ENCODE data around the gene ALDH1L1.
A peak's percentile ranks its signal among the peaks of the same experiment; 100 is the strongest.

Gene ALDH1L1

GRCh38 chr3:126197854-126198584 lies 17.6 kb upstream of the ALDH1L1 start:
- TF ChIP-seq CTCF (conservative IDR thresholded peaks at IDR 0.05; ENCODE audit: low read length), result peak; percentile 87
- peak; percentile 62 for DNase-seq (ENCODE audit: low read depth)
- H3K4me3 ChIP-seq (ENCODE audit: low read length), result no peak overlapping the region

- no peak for DNase-seq (ENCODE audit: low read depth)
- H3K4me3 ChIP-seq (ENCODE audit: low read length), result no peak overlapping the region
- no peak for TF ChIP-seq CTCF (conservative IDR thresholded peaks at IDR 0.05; ENCODE audit: low read length)
Measured at GRCh38 chr3:126197343-126197742, 17.0 kb upstream of the ALDH1L1 start.

GRCh38 chr3:126194713-126195305 lies 14.4 kb upstream of the ALDH1L1 start:
- DNase-seq (ENCODE audit: low read depth), result no peak

GRCh38 chr3:126191246-126191645 lies 10.9 kb upstream of the ALDH1L1 start:
- no peak overlapping the region for H3K4me3 ChIP-seq (ENCODE audit: low read length)
- no peak for TF ChIP-seq CTCF (conservative IDR thresholded peaks at IDR 0.05; ENCODE audit: low read length)
- no peak for DNase-seq (ENCODE audit: low read depth)

More at GRCh38 chr3:126194713-126195305, 14.4 kb upstream of the ALDH1L1 start:
- no peak overlapping the region for H3K4me3 ChIP-seq (ENCODE audit: low read length)
- TF ChIP-seq CTCF (conservative IDR thresholded peaks at IDR 0.05; ENCODE audit: low read length), result no peak

GRCh38 chr3:126187920-126188319 lies 7.5 kb upstream of the ALDH1L1 start:
- no peak for TF ChIP-seq CTCF (conservative IDR thresholded peaks at IDR 0.05; ENCODE audit: low read length)
- no peak for DNase-seq (ENCODE audit: low read depth)
- H3K4me3 ChIP-seq (ENCODE audit: low read length), result no peak overlapping the region

GRCh38 chr3:126186749-126187148 lies 6.4 kb upstream of the ALDH1L1 start:
- no peak for TF ChIP-seq CTCF (conservative IDR thresholded peaks at IDR 0.05; ENCODE audit: low read length)
- no peak overlapping the region for H3K4me3 ChIP-seq (ENCODE audit: low read length)
- no peak for DNase-seq (ENCODE audit: low read depth)

GRCh38 chr3:126186271-126186670 lies 5.9 kb upstream of the ALDH1L1 start:
- H3K4me3 ChIP-seq (ENCODE audit: low read length), result no peak overlapping the region
- DNase-seq (ENCODE audit: low read depth), result no peak
- no peak for TF ChIP-seq CTCF (conservative IDR thresholded peaks at IDR 0.05; ENCODE audit: low read length)
